Tibial nerve (tissue), 4 donors: ENCODE measurements around the gene FER.

Source experiments
- EP300 ChIP-seq, 2 donors: sonication (generic); formaldehyde crosslinking; IDR thresholded peaks; one replicate each; pipeline ENCODE4 v1.6.1; 2017; ENCODE audit warnings: antibody characterized with exemption in 2 of 2, mild to moderate bottlenecking in 1 of 2
- POLR2A ChIP-seq, 2 donors: fragments of 450-650 bp; IDR thresholded peaks; one replicate each; pipeline ENCODE4 v1.6.1; 2017; ENCODE audit warnings: antibody characterized with exemption in 2 of 2, mild to moderate bottlenecking in 2 of 2, moderate library complexity in 2 of 2
- TF ChIP-seq, protein P1 (sequence below), 5 experiments: fragments of 200-600 bp in 3 of 5; fragments of 450-650 bp in 2 of 5; sonication (generic) in 3 of 5; IDR thresholded peaks; one replicate each; pipeline ENCODE4 v1.5.1; 2016 to 2019; ENCODE audit warnings: antibody characterized with exemption in 5 of 5, mild to moderate bottlenecking in 3 of 5, moderate library complexity in 2 of 5

DNA sequence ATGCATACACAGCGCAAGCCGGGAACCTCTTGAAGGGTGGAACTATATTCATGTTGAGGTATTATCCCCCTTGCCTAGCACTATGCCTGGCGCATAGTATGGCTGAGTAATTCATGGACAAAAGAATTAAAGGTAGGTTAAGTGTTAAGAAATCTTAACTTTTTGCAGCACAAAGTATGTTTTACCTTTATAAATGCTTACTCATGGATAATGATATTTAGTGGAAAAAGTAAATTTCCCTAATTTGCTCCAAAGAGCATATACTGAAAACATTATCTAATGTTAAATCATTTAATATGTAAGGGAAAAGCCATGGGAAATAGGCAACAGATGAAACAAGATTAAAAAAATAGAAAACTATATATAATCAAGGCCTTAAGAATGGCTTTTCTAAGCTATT is 365.9 kb downstream of the FER start:
- TF ChIP-seq, protein P1, sequence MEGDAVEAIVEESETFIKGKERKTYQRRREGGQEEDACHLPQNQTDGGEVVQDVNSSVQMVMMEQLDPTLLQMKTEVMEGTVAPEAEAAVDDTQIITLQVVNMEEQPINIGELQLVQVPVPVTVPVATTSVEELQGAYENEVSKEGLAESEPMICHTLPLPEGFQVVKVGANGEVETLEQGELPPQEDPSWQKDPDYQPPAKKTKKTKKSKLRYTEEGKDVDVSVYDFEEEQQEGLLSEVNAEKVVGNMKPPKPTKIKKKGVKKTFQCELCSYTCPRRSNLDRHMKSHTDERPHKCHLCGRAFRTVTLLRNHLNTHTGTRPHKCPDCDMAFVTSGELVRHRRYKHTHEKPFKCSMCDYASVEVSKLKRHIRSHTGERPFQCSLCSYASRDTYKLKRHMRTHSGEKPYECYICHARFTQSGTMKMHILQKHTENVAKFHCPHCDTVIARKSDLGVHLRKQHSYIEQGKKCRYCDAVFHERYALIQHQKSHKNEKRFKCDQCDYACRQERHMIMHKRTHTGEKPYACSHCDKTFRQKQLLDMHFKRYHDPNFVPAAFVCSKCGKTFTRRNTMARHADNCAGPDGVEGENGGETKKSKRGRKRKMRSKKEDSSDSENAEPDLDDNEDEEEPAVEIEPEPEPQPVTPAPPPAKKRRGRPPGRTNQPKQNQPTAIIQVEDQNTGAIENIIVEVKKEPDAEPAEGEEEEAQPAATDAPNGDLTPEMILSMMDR (IDR thresholded peaks at IDR 0.05) = no peak
- TF ChIP-seq POLR2A (IDR thresholded peaks at IDR 0.05) (no peak), EP300 (IDR thresholded peaks at IDR 0.05) (no peak)
